Psoas muscle (tissue), 8 donors: ENCODE results near the gene KCNS1. TPM values are rescaled to one million over a fixed set of nuclear protein-coding genes. Genes with fewer than 3 reads are reported as not detected.

ENCODE experiments used
- ATAC-seq, 4 donors: fragments of 200-7000 bp; cut with Tn5 transposase; one replicate each; pipeline ENCODE4 v1.9.1; 2020; ENCODE audit warnings: moderate library complexity in 3 of 4, mild to moderate bottlenecking in 2 of 4
- DNase-seq, 2 donors: peaks; one replicate each; pipeline ENCODE4 v3.0.0-alpha.2; 2020
- H3K27ac ChIP-seq: fragments of 200-600 bp; one replicate; pipeline ENCODE4 v1.8.0; 2022
- H3K27me3 ChIP-seq, 3 donors: fragments of 200-600 bp in 1 of 3; one replicate each; pipeline versions ENCODE4 v1.6.1 to v1.8.0; 2013 to 2022; ENCODE audit warnings: low read length in 2 of 3, mild to moderate bottlenecking in 2 of 3, moderate library complexity in 1 of 3; ENCODE audit not compliant: insufficient read depth in 3 of 3
- H3K36me3 ChIP-seq, 2 donors: fragments of 200-600 bp in 1 of 2; one replicate each; pipeline versions ENCODE4 v1.6.1 to v1.8.0; 2013 to 2022; ENCODE audit warnings: low read depth in 1 of 2, mild to moderate bottlenecking in 1 of 2, moderate library complexity in 1 of 2; ENCODE audit not compliant: insufficient read depth in 1 of 2
- H3K4me1 ChIP-seq: fragments of 200-600 bp; one replicate; pipeline ENCODE4 v1.8.0; 2022
- H3K4me3 ChIP-seq: fragments of 200-600 bp; one replicate; pipeline ENCODE4 v1.8.0; 2022; ENCODE audit warnings: mild to moderate bottlenecking
- H3K9me3 ChIP-seq: fragments of 200-600 bp; one replicate; pipeline ENCODE4 v1.8.0; 2022
- CTCF ChIP-seq: fragments of 200-600 bp; IDR thresholded peaks from one replicate; pipeline ENCODE4 v1.8.0; 2022; ENCODE audit warnings: antibody characterized with exemption
- WGBS, 3 donors: extraction: QIAGEN DNeasy Blood & Tissue Kit; methylation state at CpG; one replicate each; pipeline versions ENCODE4 v1.1.6 to v1.1.7; 2013; 5-methylcytosine and 5-hydroxymethylcytosine counted together
- intact Hi-C, 2 donors: fragments of 100-400 bp; cut with DNase I; formaldehyde crosslinking; loops; one replicate each; pipeline versions ENCODE4 v1.11.0 to v1.14.2; 2022
- polyA plus RNA-seq, 3 donors: library from polyadenylated mRNA; stranded (reverse); fragments of 200-250 nt; gene quantifications; one replicate each; pipeline ENCODE4 v1.2.3, GENCODE V29; 2013
- total RNA-seq, 4 donors: library from RNA; stranded (reverse); fragmentation: NEBNext Ultra II Directional in 2 of 4; extraction: Animal tissue kit (Norgen Biotek cat#: 25700) in 2 of 4; gene quantifications; one replicate each; pipeline versions ENCODE4 v1.2.1 to v1.2.4, GENCODE V29; 2021 to 2023
- donor health status: healthy with polysubstance abuse.
- donor health status: DM: no; HTN: no; CAD: no; lungs with moderate emphysema.
- donor health status: Bipolar disorder and iron deficiency.
- donor health status: healthy.
- donor health status: DM: yes; HTN: yes; CAD: no.
- donor health status: DM: no; HTN: no; CAD: no.
- donor health status: DM: no; HTN: no; CAD: no.
- donor health status: DM: yes; HTN: yes; CAD: no.

Gene KCNS1
- total and polyA plus RNA-seq, 7 donors: under 0.01 TPM; not detected in 6

GRCh38 chr20:45094201-45094600 lies 6.7 kb downstream of the KCNS1 start:
- Histone ChIP-seq H3K9me3 (no peaks in the 10 kb centered on the region), H3K27ac (no peak overlapping the region), H3K4me1 (no peaks in the 10 kb centered on the region), H3K4me3 (no peak overlapping the region), H3K27me3 (peaks cover 0 to 33% (median 19%) of the 10 kb centered on the region in 3 donors), H3K36me3 (no peaks in the 10 kb centered on the region)
- DNase-seq (no peak), ATAC-seq (no peak)
- no peak for TF ChIP-seq CTCF
- intact Hi-C loops: loop anchor here in 1 of 2 donors (2.0 kb wide), 1 partner anchor 49 kb away; no protein-coding TSS in a partner anchor
- 91 to 93% (median 93%) methylated on average over 2 of the region's 2 CpGs for WGBS, 3 donors

GRCh38 chr20:45092898-45093297 lies 8.0 kb downstream of the KCNS1 start:
- H3K36me3 ChIP-seq: peaks cover 0 to 2% of the 10 kb centered on the region in 2 donors
- no peak for TF ChIP-seq CTCF
- no peak overlapping the region for H3K4me3 ChIP-seq
- no peak overlapping the region for H3K27ac ChIP-seq
- ATAC-seq: no peak
- intact Hi-C loops: no loop called here
- H3K4me1 ChIP-seq: peaks cover 1% of the 10 kb centered on the region
- DNase-seq: no peak
- WGBS, 3 donors: 87 to 90% (median 88%) methylated on average over 7 of the region's 7 CpGs
- peaks cover 0 to 20% (median 10%) of the 10 kb centered on the region in 3 donors for H3K27me3 ChIP-seq
- no peaks in the 10 kb centered on the region for H3K9me3 ChIP-seq

- peaks cover 0 to 5% (median 3%) of the 10 kb centered on the region in 3 donors for H3K27me3 ChIP-seq
- H3K36me3 ChIP-seq: peaks cover 0 to 2% of the 10 kb centered on the region in 2 donors
- intact Hi-C loops: no loop called here
- peaks cover 4% of the 10 kb centered on the region for H3K4me1 ChIP-seq
- no peak overlapping the region for H3K27ac ChIP-seq
- H3K4me3 ChIP-seq: no peak overlapping the region
- no peak for DNase-seq
- no peak for TF ChIP-seq CTCF
- ATAC-seq: no peak
- no peaks in the 10 kb centered on the region for H3K9me3 ChIP-seq
- WGBS, 3 donors: 67 to 76% (median 73%) methylated on average over 3 of the region's 3 CpGs
These were observed 9.6 kb downstream of the KCNS1 start for GRCh38 chr20:45091366-45091765.

GRCh38 chr20:45090481-45090880 lies 10.4 kb downstream of the KCNS1 start:
- intact Hi-C loops: no loop called here
- Histone ChIP-seq H3K27ac (no peak overlapping the region), H3K27me3 (no peaks in the 10 kb centered on the region), H3K4me3 (no peak overlapping the region), H3K4me1 (peaks cover 4% of the 10 kb centered on the region), H3K9me3 (no peaks in the 10 kb centered on the region), H3K36me3 (peaks cover 0 to 2% of the 10 kb centered on the region in 2 donors)
- ATAC-seq (no peak), DNase-seq (no peak)
- 92 to 96% (median 93%) methylated on average over 3 of the region's 3 CpGs for WGBS, 3 donors
- TF ChIP-seq CTCF: no peak

GRCh38 chr20:45088247-45088646 lies 12.7 kb downstream of the KCNS1 start:
- WGBS, 3 donors: 42 to 54% (median 51%) methylated on average over 7 of the region's 7 CpGs
- Histone ChIP-seq H3K4me3 (no peak overlapping the region), H3K4me1 (peaks cover 4% of the 10 kb centered on the region), H3K9me3 (no peaks in the 10 kb centered on the region), H3K27ac (no peak overlapping the region), H3K36me3 (peaks cover 0 to 2% of the 10 kb centered on the region in 2 donors), H3K27me3 (no peaks in the 10 kb centered on the region)
- DNase-seq (no peak), ATAC-seq (peak in 3 of 4 donors; percentile 69 to 88 (median 86))
- no peak for TF ChIP-seq CTCF
- intact Hi-C loops: no loop called here
